Measurements from ENCODE around the gene ZBTB7B. TPM values are rescaled to one million over a fixed set of nuclear protein-coding genes. Genes with fewer than 3 reads are reported as not detected.

ZBTB7B gene
- 19.3 and 23.6 TPM in 2 replicates for total RNA-seq

- no peak for DNase-seq (ENCODE audit: extremely low read depth, low read depth, low spot score)
Measured at GRCh38 chr1:155002464-155003226, at the start of gene ZBTB7B. ZBTB7B (plus strand) TSS chr1:155002802; CDS start chr1:155014661, 11,859 bp downstream.

GRCh38 chr1:154953611-154954038 lies 49.0 kb upstream of the ZBTB7B start:
- no peak for DNase-seq (ENCODE audit: extremely low read depth, low read depth, low spot score)

GRCh38 chr1:154954541-154954940 lies 48.1 kb upstream of the ZBTB7B start:
- no peak for DNase-seq (ENCODE audit: extremely low read depth, low read depth, low spot score)

- DNase-seq (ENCODE audit: extremely low read depth, low read depth, low spot score) = peak; percentile 89
Measured at GRCh38 chr1:154955039-154955717, 47.4 kb upstream of the ZBTB7B start.

- DNase-seq (ENCODE audit: extremely low read depth, low read depth, low spot score) = peak; percentile 85
Measured at GRCh38 chr1:154955718-154956543, 46.7 kb upstream of the ZBTB7B start, which contains the start of gene PBXIP1. PBXIP1 (minus strand) TSS chr1:154956099; CDS start chr1:154953721, 2,378 bp downstream.

- DNase-seq (ENCODE audit: extremely low read depth, low read depth, low spot score) = no peak
Measured at GRCh38 chr1:154956544-154956941, 46.1 kb upstream of the ZBTB7B start.

- no peak for DNase-seq (ENCODE audit: extremely low read depth, low read depth, low spot score)
Measured at GRCh38 chr1:154957091-154957657, 45.4 kb upstream of the ZBTB7B start.

- no peak for DNase-seq (ENCODE audit: extremely low read depth, low read depth, low spot score)
Measured at GRCh38 chr1:154958036-154958435, 44.6 kb upstream of the ZBTB7B start.

GRCh38 chr1:154958681-154959425 lies 43.7 kb upstream of the ZBTB7B start:
- DNase-seq (ENCODE audit: extremely low read depth, low read depth, low spot score) = no peak

- DNase-seq (ENCODE audit: extremely low read depth, low read depth, low spot score) = no peak
Measured at GRCh38 chr1:154959426-154959780, 43.2 kb upstream of the ZBTB7B start.

GRCh38 chr1:154960446-154961136 lies 42.0 kb upstream of the ZBTB7B start:
- DNase-seq (ENCODE audit: extremely low read depth, low read depth, low spot score) = no peak

- no peak for DNase-seq (ENCODE audit: extremely low read depth, low read depth, low spot score)
Measured at GRCh38 chr1:154961207-154962155, 41.1 kb upstream of the ZBTB7B start, which contains the start of gene PYGO2. PYGO2 (minus strand) TSS chr1:154961782; CDS start chr1:154961576, 206 bp downstream.

- DNase-seq (ENCODE audit: extremely low read depth, low read depth, low spot score) = no peak
Measured at GRCh38 chr1:154962156-154962749, 40.3 kb upstream of the ZBTB7B start.

- no peak for DNase-seq (ENCODE audit: extremely low read depth, low read depth, low spot score)
Measured at GRCh38 chr1:154962795-154963330, 39.7 kb upstream of the ZBTB7B start.

- DNase-seq (ENCODE audit: extremely low read depth, low read depth, low spot score) = no peak
Measured at GRCh38 chr1:154963643-154964042, 39.0 kb upstream of the ZBTB7B start.

GRCh38 chr1:154964359-154964758 lies 38.2 kb upstream of the ZBTB7B start:
- DNase-seq (ENCODE audit: extremely low read depth, low read depth, low spot score) = no peak

GRCh38 chr1:154966111-154966510 lies 36.5 kb upstream of the ZBTB7B start:
- DNase-seq (ENCODE audit: extremely low read depth, low read depth, low spot score) = no peak

Measured in glomerular endothelial cell (primary cell).